GM21619 (cell line): Measurements from ENCODE around the gene PTGFR.

ENCODE experiments used
- ATAC-seq: cut with Tn5 transposase; IDR thresholded peaks from one replicate; pipeline ENCODE4 v1.9.1; 2021; ENCODE audit not compliant: unreplicated experiment

Gene PTGFR

GRCh38 chr1:78587211-78587610 is 96.4 kb downstream of the PTGFR start:
- ATAC-seq: no peak
